C4-2B (cell line): ENCODE results near the gene NPB.
A peak's percentile ranks its signal among the peaks of the same experiment; 100 is the strongest.

Source experiments
- H3K27ac ChIP-seq: fragments of 450-650 bp; 2 replicates; pipeline ENCODE4 v1.5.1; 2017
- ZFX ChIP-seq: fragments of 450-650 bp; IDR thresholded peaks from 2 replicates; pipeline ENCODE4 v1.6.1; 2017
- TF ChIP-seq, protein P1 (sequence below): fragments of 450-650 bp; conservative IDR thresholded peaks from 2 replicates; pipeline ENCODE4 v1.5.1; 2017; ENCODE audit warnings: mild to moderate bottlenecking

The NPB gene

DNA sequence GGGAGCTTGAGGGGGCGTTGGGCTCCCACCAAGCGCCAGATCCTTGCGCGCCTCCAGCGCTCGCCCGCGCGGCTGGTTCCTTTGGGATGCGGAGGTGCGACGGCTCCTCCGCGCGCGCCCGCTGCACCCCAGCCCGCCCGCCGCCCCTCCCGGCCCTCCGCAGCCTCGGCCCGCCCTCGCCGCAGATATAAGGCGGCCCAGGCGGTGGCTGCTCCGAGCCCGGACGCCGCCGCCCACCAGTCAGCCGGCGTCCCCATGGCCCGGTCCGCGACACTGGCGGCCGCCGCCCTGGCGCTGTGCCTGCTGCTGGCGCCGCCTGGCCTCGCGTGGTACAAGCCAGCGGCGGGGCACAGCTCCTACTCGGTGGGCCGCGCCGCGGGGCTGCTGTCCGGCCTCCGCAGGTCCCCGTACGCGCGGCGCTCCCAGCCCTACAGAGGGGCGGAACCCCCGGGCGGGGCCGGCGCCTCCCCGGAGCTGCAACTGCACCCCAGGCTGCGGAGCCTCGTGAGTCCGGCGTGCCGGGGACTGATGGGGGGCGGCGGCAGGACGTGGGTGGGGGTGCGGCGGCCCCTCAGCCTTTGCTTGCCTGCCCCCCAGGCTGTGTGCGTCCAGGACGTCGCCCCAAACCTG is at the start of gene NPB:
Gene NPB (plus strand): TSS at position 216 of the 630 bp plus-strand sequence. CDS start 40 bp downstream, at position 256.
- no peak within 1 kb of the TSS for H3K27ac ChIP-seq
- TF ChIP-seq, protein P1, sequence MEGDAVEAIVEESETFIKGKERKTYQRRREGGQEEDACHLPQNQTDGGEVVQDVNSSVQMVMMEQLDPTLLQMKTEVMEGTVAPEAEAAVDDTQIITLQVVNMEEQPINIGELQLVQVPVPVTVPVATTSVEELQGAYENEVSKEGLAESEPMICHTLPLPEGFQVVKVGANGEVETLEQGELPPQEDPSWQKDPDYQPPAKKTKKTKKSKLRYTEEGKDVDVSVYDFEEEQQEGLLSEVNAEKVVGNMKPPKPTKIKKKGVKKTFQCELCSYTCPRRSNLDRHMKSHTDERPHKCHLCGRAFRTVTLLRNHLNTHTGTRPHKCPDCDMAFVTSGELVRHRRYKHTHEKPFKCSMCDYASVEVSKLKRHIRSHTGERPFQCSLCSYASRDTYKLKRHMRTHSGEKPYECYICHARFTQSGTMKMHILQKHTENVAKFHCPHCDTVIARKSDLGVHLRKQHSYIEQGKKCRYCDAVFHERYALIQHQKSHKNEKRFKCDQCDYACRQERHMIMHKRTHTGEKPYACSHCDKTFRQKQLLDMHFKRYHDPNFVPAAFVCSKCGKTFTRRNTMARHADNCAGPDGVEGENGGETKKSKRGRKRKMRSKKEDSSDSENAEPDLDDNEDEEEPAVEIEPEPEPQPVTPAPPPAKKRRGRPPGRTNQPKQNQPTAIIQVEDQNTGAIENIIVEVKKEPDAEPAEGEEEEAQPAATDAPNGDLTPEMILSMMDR: no peak
- TF ChIP-seq ZFX: no peak

DNA sequence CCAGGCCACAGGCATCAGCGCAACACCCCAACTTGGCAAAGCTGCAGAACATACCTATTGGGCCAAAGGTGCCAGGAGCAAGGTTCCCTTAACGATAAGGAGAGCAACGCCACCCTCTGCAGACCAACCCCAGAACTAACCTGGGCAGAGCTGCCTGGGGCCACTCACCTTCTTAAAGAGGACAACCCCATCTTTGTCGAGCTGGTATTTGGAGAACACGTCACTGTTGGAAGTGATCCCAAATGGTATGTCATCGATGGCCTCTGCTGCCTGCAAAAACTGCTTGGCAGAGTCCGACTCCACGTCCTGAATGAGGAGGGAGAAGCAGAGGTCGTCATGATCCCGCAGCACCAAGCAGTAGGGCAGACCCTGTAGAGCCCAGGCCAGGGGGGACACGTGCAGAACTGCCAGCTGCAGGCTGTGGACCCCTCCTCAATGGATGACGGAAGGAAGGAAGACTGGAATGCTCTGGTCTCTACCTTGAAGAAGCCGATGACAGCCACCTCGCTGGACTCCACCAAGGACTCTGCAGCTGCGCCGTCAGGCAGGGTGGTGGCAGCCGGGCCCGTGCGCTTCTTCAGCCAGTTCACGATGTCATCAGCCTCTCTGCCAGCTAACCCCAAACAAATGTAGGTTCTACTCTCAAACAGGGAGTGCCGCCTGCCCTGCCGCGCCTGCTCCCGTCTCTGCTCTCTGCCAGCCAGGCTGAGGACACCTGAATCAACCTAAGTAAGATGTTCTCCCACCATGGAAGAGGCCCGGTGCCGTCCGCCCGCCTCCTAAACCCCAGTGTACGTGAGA is 46.9 kb upstream of the NPB start:
- no peak for TF ChIP-seq ZFX
- TF ChIP-seq, protein P1: no peak
- no peak overlapping the region for H3K27ac ChIP-seq

DNA sequence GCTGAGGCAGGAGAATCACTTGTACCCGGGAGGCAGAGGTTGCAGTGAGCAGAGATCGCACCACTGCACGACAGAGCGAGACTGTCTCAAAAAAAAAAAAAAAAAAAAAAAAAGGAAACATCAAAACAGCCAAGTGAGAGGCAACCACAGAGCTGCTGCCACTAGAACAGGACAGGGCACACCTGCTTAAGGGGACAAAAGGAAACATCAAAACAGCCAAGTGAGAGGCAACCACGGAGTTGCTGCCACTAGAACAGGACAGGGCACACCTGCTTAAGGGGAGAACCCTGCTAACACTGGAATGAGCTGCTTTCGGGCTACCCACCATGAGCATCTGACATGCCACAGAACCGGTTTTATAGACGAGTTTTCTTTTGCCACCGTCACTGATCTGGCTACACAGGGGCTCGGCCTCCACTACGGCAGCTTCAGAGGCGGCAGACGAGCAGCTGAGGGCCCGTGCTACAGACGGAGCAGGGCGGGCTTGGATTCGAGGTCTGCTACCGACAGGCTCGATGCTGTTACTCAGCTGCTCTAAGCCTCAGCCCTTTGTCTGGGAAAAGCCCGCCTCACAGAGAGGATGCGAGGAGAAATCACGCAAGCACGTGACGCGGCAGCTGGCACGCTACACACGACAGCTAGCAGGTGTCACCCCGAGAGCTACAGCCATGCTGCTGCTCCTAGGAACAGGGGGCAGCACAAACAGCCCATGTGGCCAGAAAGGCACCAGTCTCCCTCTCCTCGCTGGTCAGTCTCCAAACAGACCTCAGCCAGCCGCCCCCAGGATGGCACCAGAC is 43.7 kb upstream of the NPB start:
- TF ChIP-seq, protein P1: no peak
- peak overlapping the region; percentile 96 for H3K27ac ChIP-seq

DNA sequence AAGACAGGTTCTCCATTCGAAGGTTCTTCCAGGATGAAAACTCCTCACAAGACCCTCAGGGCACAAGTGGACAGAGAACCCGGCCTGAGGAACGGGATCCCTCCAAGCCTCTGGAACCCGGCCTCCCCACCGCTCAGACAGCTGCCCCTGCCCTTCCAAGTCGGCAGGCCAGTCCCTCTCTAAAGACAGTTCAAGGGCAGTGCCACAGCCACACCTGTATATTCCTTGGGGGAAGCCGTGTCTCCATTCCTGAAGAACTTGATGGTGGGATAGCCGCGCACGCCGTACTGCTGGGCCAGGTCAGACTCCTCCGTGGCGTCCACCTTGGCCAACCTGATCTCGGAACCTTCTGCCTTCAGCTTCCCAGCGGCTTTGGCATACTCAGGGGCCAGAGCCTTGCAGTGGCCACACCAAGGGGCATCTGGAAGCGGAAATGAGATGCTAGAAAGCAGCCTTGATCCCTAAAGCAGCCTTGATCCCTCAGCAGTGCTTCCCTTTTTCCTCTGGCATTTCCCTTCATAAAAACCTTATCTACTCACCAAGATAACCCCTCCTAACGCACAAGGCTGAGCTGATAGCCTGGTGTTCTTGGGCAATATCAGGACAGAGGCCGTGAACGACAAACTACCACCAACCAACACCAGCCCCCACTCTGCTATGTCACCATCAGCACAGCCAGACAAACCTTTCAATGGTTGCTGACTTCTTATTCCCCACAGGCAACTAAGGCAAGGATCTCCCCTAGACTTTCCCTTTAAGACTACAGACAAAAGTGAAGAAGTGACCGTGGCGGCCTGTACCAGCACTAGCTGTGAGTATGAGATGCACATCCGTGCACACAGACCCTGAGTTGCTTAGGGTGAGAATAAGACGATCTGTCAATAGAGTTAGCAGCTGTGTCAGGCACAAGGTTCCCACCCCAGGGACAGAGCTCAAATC is 42.8 kb upstream of the NPB start:
- peak overlapping the region; percentile 96 for H3K27ac ChIP-seq
- TF ChIP-seq ZFX: no peak
- TF ChIP-seq, protein P1: no peak

DNA sequence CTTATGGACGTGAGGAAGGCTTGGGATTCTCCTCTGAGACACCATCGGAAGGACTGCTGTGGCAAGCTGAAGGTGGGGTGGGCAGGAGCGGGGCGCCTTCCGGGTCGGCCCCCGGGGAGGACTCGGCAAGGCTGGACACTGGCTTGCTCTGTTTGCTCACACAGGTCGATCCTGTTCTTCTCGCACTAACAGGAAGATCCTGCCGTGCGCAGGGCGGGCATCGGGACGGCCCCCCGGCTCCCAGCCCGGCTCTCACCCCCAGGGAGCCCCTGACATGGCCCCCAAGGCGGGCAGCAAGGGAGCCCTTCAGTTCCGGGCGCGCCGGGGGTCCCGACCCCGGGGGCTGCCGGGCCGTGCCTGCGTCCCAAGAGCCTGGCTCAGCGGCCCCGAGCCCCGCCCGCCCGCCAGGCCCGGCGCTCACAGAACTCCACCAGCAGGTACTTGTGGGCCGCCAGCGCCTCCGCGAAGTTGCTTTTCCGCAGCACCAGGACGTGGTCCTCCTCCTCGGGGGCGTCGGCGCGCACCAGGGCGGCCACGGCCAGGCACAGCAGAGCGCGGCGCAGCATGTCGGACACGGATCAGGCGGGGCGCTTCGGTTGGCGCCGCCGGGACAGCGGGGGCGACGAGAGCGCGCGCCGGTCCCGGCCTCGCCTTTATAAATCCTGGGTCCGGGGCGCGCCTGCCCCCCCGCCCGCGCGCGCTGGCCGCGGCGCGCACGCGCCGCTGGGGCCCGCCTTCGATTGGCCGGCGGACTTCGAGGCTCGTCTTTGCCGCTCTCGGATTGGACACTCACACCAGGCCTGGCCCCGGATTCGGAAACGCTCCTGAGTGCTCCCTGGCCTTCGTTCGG is 41.9 kb upstream of the NPB start, which contains the start of gene P4HB:
Gene P4HB (minus strand): TSS at position 630 of the 850 bp plus-strand sequence. CDS start 64 bp downstream, at position 566.
- TF ChIP-seq ZFX: peak; percentile 84; the same call in 1 of the 2 replicates
- TF ChIP-seq, protein P1: no peak
- H3K27ac ChIP-seq: peak within 1 kb of the TSS; percentile 96
